Spleen (tissue), 7 donors: ENCODE results near the gene JAKMIP1.

Experiments used
- POLR2A ChIP-seq, 3 donors: fragments of 450-650 bp; IDR thresholded peaks; one replicate each; pipeline ENCODE4 v1.5.1; 2017; ENCODE audit warnings: antibody characterized with exemption in 3 of 3, mild to moderate bottlenecking in 1 of 3
- TF ChIP-seq, protein P1 (sequence below), 11 experiments: fragments of 200-600 bp in 7 of 11; fragments of 450-650 bp in 4 of 11; sonication (generic) in 4 of 11; IDR thresholded peaks in 8 of 11; conservative IDR thresholded peaks in 3 of 11; 1 replicate in 7 of 11; 2 replicates in 4 of 11; pipeline versions ENCODE4 v1.4.0 to v1.8.0; 2016 to 2021; ENCODE audit warnings: antibody characterized with exemption in 11 of 11, inconsistent platforms in 4 of 11, mild to moderate bottlenecking in 1 of 11
- donor health status: DM: no; HTN: no; CAD: no; lungs with moderate emphysema.
- donor health status: DM: no; HTN: no; CAD: no.
- donor health status: DM: no; HTN: no; CAD: no.

DNA sequence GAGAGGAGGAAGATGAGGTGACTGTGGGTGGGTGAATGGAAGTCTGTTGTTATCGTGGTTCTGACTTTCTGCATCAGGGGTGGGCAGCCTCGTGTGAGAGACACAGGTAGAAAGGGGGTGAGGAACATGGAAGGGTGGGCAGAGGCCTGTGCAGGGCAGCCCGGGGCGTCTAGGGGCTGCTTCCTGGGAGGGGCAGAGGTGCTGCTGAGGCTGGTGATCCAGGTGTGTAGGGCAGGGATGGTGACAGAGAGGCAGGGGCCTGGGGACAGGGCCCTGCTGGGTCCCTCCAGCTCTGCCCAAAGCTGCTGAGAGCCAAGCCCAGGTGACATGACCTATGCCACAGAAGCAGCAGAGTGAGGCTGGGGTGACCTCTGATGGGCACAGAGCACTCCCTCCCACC is 92.5 kb downstream of the JAKMIP1 start:
- TF ChIP-seq, protein P1, sequence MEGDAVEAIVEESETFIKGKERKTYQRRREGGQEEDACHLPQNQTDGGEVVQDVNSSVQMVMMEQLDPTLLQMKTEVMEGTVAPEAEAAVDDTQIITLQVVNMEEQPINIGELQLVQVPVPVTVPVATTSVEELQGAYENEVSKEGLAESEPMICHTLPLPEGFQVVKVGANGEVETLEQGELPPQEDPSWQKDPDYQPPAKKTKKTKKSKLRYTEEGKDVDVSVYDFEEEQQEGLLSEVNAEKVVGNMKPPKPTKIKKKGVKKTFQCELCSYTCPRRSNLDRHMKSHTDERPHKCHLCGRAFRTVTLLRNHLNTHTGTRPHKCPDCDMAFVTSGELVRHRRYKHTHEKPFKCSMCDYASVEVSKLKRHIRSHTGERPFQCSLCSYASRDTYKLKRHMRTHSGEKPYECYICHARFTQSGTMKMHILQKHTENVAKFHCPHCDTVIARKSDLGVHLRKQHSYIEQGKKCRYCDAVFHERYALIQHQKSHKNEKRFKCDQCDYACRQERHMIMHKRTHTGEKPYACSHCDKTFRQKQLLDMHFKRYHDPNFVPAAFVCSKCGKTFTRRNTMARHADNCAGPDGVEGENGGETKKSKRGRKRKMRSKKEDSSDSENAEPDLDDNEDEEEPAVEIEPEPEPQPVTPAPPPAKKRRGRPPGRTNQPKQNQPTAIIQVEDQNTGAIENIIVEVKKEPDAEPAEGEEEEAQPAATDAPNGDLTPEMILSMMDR (IDR thresholded peaks at IDR 0.05 in 8 of 11, conservative IDR thresholded peaks at IDR 0.05 in 3 of 11) = no peak
- TF ChIP-seq POLR2A (IDR thresholded peaks at IDR 0.05) = no peak
